ENCODE results near the gene HOXB2. TPM values are rescaled to one million over a fixed set of nuclear protein-coding genes. Genes with fewer than 3 reads are reported as not detected.

The HOXB2 gene
- total RNA-seq, 2 donors from 2014 or later: 4.1 to 9.5 TPM

DNA sequence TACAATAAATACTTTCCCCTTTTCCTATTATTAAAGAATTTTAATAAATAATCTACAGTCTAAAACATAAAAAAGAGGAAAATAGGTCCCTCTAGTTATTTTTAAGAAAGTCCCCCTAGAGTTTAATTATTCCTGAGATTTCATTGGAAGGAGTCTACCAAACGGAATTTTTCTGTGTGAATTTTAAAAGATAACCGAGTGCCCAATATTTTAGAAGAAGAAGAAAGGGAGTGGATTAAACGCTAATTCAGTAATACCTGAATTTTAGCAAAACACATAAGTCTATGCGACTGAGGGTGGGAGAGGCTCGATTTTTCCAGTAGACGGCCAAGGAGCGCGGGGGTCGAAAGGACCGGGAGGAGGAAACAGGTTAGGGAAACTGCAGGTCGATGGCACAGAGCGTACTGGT lies 2.2 kb downstream of the HOXB2 start:
- Histone ChIP-seq H3K4me3 (peak overlapping the region; percentile 40 to 41), H3K36me3 (no peaks in the 10 kb centered on the region), H3K4me1 (replicated peaks) (no peaks in the 10 kb centered on the region), H3K27ac (peak overlapping the region; percentile 83 to 87), H3K27me3 (replicated peaks; ENCODE audit: insufficient read depth) (no peaks in the 10 kb centered on the region), H3K9me3 (no peaks in the 10 kb centered on the region)
- intact Hi-C loops (cut with DNase I): no loop called here
- 27% methylated on average over 12 of the region's 12 CpGs for WGBS
- TF ChIP-seq POLR2A (IDR thresholded peaks at IDR 0.05): no peak
- DNase-seq (ENCODE audit: low spot score): no peak

DNA sequence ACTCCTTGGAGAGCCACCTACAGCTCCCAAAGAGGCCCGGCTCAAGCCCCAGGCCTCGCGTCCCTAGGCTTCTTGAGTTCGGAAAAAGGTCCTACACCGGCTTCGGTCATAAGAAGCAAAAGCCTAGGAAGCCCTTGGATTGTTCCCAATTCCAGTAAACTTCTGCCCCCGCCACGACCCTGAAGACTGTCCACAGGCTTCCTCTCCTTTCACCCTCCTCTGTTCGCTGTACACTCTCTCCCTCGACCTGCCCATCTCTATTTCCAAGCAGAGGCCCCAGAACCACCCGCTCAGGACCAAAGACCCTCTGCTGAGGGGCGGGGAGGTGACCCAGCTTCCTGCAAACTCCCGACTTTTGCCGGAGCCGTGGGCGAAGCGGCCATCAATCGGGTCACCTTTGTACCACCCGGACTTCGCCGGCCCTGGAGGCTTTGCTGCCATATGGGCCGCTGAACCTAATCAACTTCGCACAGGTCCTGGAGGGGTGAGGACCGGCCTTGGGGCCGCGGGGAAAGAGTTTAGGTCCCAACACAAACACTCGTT lies 2.7 kb downstream of the HOXB2 start:
- intact Hi-C loops (cut with DNase I): no loop called here
- no peak for DNase-seq (ENCODE audit: low spot score)
- WGBS: 52% methylated on average over 27 of the region's 27 CpGs
- no peaks in the 10 kb centered on the region for H3K4me1 ChIP-seq (replicated peaks)
- peak overlapping the region; percentile 23 to 41 for H3K4me3 ChIP-seq
- TF ChIP-seq, protein P1, sequence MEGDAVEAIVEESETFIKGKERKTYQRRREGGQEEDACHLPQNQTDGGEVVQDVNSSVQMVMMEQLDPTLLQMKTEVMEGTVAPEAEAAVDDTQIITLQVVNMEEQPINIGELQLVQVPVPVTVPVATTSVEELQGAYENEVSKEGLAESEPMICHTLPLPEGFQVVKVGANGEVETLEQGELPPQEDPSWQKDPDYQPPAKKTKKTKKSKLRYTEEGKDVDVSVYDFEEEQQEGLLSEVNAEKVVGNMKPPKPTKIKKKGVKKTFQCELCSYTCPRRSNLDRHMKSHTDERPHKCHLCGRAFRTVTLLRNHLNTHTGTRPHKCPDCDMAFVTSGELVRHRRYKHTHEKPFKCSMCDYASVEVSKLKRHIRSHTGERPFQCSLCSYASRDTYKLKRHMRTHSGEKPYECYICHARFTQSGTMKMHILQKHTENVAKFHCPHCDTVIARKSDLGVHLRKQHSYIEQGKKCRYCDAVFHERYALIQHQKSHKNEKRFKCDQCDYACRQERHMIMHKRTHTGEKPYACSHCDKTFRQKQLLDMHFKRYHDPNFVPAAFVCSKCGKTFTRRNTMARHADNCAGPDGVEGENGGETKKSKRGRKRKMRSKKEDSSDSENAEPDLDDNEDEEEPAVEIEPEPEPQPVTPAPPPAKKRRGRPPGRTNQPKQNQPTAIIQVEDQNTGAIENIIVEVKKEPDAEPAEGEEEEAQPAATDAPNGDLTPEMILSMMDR (IDR thresholded peaks at IDR 0.05): no peak
- no peak for TF ChIP-seq POLR2AphosphoS5 (IDR thresholded peaks at IDR 0.05)
- no peak for TF ChIP-seq POLR2A (IDR thresholded peaks at IDR 0.05)
- H3K27ac ChIP-seq: peak overlapping the region; percentile 83 to 87
- H3K36me3 ChIP-seq: no peaks in the 10 kb centered on the region
- H3K9me3 ChIP-seq: no peaks in the 10 kb centered on the region
- H3K27me3 ChIP-seq (replicated peaks; ENCODE audit: insufficient read depth): no peaks in the 10 kb centered on the region

DNA sequence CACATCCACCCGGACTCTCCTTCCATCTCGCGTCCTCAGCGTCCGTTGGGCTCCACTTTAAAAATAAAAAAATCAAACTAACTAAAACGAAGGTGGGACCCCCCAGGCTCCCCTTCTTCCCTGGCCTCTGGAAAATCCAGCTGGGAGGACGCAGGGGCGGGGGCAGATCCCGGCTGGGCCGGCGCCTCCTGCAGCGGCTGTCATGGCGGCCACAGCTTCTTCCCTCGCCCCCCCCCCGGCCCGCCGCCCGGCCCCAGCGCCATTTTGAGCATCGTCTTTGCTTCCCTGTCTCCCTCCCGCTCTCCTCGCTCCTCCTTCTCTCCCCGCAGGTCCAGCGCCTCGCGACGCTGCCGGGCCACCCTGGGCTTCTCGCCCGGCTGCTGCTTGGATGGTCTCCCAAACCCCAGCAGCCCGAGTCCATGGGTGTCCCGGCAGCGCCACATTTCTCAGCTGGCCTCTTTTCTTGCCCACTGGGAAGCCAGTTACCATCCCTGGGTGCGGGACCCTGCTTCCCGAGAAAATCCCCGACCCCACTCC lies 3.3 kb downstream of the HOXB2 start:
- no peak for DNase-seq (ENCODE audit: low spot score)
- TF ChIP-seq POLR2A (IDR thresholded peaks at IDR 0.05) (no peak), POLR2AphosphoS5 (IDR thresholded peaks at IDR 0.05) (no peak)
- TF ChIP-seq, protein P1 (IDR thresholded peaks at IDR 0.05): no peak
- H3K27me3 ChIP-seq (replicated peaks; ENCODE audit: insufficient read depth): no peaks in the 10 kb centered on the region

DNA sequence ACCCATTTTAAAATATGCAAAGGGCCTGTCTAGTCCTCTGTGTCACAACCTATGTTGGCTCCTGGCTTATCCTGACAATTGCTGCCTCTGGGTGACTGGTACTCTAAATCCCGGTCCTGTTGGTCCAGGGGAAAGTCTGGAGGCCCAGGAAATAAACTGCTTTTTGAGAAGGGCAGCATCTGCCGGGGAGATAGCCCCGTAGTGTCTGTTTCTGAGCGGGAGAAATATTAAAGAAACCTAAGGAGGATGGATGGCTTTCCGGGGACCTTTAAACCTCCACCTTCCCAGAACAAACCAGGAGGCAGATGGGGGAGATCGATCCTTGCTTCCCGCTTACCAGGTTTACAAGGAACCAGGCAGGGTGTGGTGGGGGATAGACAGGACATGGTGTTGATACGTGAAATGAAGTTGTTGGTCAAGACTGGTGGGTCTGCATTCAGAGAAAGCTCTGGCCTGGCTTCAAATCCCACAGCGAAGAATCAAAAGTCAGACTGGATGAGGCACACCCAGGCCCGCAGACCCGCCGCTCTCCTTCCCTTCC lies 3.8 kb downstream of the HOXB2 start:
- Histone ChIP-seq H3K4me3 (peak overlapping the region; percentile 23 to 41), H3K4me1 (replicated peaks) (no peaks in the 10 kb centered on the region), H3K36me3 (no peaks in the 10 kb centered on the region), H3K9me3 (no peaks in the 10 kb centered on the region), H3K27me3 (replicated peaks; ENCODE audit: insufficient read depth) (no peaks in the 10 kb centered on the region), H3K27ac (peak overlapping the region; percentile 83 to 87)
- no peak for DNase-seq (ENCODE audit: low spot score)
- 64% methylated on average over 12 of the region's 12 CpGs for WGBS
- no peak for TF ChIP-seq POLR2AphosphoS5 (IDR thresholded peaks at IDR 0.05)
- TF ChIP-seq, protein P1 (IDR thresholded peaks at IDR 0.05): no peak
- TF ChIP-seq POLR2A (IDR thresholded peaks at IDR 0.05): no peak
- intact Hi-C loops (cut with DNase I): no loop called here

More for the DNA sequence above, 3.3 kb downstream of the HOXB2 start:
- H3K27ac ChIP-seq: peak overlapping the region; percentile 83 to 87
- no peaks in the 10 kb centered on the region for H3K9me3 ChIP-seq
- intact Hi-C loops (cut with DNase I): no loop called here
- WGBS: 20% methylated on average over 35 of the region's 36 CpGs
- H3K4me3 ChIP-seq: peak overlapping the region; percentile 23 to 41
- no peaks in the 10 kb centered on the region for H3K4me1 ChIP-seq (replicated peaks)
- no peaks in the 10 kb centered on the region for H3K36me3 ChIP-seq

DNA sequence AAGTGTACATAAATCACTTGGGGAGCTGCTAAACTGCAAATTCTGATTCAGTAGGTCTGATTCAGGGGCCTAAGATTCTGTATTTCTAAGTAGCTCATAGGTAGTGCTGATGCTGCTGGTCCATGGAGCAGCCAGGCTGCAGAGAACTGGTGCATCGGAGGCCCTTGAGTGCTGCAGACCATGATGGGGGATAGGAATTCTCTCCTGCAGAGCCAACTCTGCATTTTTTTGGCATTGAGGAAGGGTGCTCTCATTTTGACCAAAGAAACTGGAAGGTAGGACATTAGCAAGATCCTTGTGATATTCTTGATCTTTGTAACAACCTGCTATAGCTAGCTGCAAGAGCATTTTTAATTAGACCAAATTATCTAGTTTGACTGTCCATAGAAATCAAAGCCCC lies 4.7 kb downstream of the HOXB2 start:
- WGBS: 92% methylated on average over 1 of the region's 1 CpG
- H3K9me3 ChIP-seq: no peaks in the 10 kb centered on the region
- no peaks in the 10 kb centered on the region for H3K4me1 ChIP-seq (replicated peaks)
- intact Hi-C loops (cut with DNase I): no loop called here
- H3K4me3 ChIP-seq: no peak overlapping the region
- TF ChIP-seq POLR2A (IDR thresholded peaks at IDR 0.05): no peak
- TF ChIP-seq, protein P1 (IDR thresholded peaks at IDR 0.05): no peak
- no peak for TF ChIP-seq POLR2AphosphoS5 (IDR thresholded peaks at IDR 0.05)
- H3K27ac ChIP-seq: no peak overlapping the region
- no peaks in the 10 kb centered on the region for H3K27me3 ChIP-seq (replicated peaks; ENCODE audit: insufficient read depth)
- DNase-seq (ENCODE audit: low spot score): no peak
- H3K36me3 ChIP-seq: no peaks in the 10 kb centered on the region

Data from prostate gland (tissue), 2 donors.